Anterior cingulate cortex (tissue), 58 donors: ENCODE data around the gene RBBP8NL.

Experiments used
- DNase-seq, 58 donors: peaks; one replicate each; lab custom pipeline; 2025; lab: John Stamatoyannopoulos, UW

Gene RBBP8NL, protein sequence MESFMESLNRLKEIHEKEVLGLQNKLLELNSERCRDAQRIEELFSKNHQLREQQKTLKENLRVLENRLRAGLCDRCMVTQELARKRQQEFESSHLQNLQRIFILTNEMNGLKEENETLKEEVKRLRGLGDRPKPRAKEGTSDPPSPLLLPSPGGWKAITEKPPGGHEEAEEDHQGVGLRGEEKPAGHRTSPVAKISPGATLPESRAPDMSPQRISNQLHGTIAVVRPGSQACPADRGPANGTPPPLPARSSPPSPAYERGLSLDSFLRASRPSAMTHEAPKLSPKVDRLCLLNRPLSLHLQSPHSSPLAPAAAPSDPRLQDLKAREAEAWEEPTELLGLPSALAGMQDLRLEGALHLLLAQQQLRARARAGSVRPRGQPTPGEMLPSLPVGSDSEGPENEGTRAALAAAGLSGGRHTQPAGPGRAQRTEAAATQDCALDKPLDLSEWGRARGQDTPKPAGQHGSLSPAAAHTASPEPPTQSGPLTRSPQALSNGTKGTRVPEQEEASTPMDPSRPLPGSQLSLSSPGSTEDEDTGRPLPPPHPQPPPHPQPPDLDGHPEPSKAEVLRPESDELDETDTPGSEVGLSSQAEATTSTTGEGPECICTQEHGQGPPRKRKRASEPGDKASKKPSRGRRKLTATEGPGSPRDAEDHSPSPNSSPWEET

DNA sequence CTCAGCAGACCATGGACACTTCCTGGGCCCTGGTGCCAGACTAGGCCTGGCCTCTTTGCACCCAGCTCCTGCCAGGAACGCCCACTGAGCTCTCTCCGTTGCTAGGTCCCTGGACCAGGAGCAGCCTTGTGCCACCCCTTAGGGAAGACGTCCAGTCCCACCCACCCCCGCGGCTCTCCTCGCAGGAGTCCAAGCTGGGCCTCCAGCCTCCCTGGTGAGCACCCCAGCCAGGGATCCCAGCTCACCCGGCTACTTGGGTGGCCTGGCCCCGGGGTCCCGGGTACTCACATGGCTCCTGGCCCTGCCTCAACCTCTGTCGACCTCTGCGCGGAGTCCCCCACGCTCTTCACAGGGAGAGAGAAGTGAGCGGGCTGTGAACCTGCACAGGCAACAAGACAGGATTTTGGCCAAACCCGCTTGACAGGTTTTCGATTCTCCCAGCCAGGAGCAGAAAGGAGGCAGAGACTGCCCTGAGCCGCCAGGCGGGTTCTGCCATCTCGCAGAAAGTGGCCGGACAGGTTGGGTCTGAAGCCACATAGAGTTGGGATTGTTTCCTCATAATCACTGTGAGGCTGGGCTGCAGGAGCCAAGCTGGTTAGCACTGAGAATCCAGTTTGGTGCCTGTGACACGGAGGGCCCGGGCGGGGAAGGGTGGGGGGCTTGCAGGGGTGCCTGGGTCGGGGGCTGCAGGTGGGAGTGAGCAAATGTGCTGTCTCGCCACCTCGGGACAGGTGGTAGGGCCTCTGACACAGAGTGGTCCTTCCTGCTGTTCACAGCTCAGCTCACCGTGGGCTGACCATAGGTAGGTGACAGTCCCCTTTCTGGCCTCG is at the start of gene RBBP8NL:
TSS of gene RBBP8NL (minus strand) at position 368 of the 830 bp plus-strand sequence. CDS start 7,892 bp downstream, outside the sequence.
- no peak for DNase-seq

DNA sequence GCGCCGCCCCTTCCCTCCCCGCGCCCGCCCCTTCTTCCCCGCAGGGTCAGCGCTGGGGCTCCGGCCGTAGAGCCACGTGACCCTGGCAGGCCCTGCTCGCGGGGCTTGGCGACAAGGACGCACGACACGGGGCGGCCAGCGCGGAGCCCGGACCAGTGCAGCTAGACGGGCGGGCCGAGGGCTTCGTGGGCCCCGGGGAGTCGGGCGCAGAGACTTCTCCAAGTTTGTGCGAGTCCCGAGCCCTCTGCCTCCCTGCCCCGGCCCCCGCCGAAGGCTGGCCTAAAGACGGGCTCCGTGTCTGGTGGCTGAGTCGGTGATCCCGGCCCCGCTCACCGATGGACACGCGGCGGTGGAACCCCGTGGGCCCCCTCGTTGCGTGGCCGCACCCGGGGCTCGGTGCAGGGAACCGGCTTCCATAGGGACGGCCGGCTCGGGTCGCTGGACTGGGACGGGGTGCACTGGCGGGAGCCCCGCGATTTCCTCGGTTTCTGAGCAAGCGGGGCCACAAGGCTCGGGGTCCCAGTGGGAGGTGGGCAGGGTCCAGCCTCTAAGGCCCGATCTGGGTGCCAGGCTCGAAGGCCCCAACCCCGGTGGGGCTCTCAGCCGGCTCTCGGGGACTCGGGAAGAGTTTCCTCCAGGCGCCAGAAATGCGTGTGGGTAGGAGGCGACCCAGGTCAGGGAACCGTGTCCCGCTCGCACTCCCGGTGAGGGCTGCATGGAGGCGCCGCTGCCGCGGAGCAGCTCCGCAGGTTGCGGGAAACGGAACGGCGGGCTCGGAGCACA is 48.9 kb upstream of the RBBP8NL start:
- DNase-seq, result no peak

DNA sequence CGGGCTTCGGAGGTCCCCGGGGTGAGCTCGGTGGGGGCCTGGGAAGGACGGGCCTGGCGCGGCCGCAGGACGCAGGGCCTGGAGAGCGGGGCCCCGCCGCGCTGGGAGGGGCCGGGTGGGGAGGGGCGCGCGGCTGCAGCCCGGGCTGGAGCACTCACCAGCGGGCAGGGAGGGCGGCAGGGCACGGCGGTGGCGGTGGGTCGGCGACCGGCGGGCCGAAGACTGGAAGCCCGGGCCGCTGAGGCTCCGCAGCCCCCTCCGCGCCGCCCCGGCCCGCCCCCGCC is 48.4 kb upstream of the RBBP8NL start, which contains the start of gene GATA5:
TSS of gene GATA5 (minus strand) at position 224 of the 284 bp plus-strand sequence. CDS start 474 bp downstream, outside the sequence.
- no peak for DNase-seq

DNA sequence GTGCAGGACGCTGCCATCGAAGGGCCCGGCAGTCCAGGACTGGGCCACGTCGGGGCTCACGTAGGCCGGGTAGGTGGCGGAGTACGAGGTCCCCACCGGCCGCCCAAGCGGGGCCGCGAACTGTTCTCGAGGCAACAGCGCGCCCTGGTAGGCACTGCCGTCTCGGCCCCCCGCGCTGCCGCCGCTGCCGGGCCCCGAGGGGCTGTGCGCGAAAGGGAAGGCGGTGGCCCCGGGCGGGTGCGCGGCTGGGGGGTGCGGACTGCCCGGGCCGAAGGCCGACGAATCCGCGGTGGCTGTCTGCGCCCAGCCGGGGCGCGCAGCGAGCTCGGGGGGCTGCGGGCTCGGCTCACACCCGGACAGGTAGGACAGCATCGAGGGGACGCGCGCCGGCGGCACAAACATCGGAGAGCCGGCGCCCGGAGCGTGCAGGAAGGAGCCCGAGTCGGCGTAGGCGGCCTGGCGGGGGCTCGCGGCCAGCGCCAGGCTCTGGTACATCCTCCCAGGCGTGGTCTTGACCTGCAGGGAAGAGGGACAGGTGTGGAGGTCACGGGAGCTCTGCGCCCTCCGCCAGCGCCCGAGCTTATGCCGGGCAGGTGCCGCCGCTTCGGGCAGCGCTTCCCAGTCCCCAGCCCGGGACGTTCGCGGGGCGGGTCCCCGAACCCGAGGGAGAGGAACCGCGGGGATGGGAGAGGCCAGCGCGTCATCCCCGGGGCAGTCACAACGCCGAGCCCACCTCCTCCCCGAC is 47.9 kb upstream of the RBBP8NL start:
- no peak for DNase-seq

DNA sequence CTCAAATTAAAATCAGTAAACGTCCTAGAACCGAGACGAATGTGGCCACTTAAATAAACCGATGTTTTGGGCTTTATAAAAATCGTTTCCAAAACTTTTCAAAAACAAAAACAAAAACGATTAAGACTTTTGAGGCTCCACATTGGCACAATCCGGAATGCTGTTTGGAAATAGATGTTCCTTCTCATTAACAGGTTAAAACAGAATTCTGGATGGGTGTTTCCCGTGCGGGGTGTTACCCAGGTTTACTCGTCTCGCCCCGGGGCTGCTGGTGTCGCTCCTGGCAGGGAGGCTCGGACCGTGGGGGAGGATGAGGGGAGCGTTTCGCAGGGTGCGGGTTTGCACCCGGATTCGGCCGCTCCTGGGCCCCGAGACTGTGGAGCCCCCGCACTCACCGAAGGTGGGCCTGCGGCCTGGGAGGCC is 47.3 kb upstream of the RBBP8NL start:
- DNase-seq, result no peak

DNA sequence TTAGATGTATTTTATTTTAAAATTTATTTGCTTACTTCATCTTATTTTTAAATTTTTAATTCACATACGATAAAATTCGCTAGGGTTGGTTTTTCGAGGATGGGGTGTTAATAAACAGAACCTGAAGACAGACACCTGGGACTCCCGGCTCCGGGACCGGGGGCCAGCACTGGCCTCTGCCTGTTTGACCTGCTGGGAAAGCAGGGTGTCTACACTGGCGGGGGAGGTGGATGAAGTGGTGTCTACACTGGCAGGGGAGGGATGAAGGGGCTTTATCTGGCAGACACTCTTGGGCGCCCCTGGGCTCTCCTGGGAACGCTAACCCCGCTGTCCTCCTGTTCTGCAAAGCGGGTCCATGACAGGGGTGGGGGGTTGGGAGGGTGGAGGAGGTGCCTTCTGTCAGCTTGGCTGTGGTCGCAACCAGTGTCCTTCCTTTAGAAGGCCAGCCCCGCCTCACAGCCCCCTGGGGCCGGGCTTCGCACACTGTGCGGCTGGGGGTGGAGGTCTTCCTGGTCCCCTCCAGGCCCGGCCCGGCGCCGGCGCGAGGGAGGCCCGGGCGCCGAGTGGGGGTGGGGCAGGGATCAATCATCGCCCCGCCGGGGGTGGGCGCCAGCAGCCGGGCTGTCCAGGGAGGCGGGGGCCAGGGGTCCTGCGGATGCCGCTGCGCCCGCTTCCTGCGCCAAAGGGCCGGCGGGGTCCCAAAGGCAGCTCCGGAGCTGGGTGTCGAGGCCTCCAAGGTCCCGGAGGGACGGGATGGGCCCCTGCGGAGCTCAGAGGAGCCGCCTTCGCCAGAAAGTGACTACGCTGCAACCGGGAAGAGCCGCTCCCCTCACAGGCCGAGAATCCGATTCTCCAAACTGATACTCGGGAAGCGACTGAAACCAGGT is 46.6 kb upstream of the RBBP8NL start:
- DNase-seq, result no peak

DNA sequence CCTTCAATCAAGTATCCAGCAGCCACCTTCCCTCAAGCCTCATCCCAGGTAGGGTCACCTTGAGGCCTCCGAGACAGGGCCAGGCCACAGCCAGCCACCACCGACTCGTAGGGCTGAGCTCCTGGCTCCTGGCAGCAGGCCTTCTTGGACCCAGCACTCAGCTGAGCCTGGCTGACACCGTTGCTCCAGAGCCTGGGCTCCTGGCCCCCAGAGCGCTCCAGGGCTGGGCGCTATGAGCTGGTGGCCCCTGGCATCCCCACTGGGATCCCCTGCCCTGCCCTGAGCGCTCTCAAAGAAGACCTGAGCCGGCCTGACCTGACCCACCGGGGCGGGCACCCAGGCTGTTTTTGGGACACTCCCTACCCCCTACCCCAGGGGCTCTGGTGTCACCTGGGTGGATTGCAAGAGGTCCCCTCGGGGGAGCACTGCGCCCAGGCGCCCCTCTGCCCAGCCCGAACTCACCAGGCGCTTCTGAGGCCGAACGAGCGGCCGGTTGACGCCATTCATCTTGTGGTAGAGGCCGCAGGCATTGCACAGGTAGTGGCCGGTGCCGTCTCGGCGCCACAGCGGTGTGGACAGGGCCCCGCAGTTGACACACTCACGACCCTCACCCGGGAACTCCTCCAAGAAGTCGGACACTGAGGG is 45.7 kb upstream of the RBBP8NL start:
- DNase-seq, result no peak

DNA sequence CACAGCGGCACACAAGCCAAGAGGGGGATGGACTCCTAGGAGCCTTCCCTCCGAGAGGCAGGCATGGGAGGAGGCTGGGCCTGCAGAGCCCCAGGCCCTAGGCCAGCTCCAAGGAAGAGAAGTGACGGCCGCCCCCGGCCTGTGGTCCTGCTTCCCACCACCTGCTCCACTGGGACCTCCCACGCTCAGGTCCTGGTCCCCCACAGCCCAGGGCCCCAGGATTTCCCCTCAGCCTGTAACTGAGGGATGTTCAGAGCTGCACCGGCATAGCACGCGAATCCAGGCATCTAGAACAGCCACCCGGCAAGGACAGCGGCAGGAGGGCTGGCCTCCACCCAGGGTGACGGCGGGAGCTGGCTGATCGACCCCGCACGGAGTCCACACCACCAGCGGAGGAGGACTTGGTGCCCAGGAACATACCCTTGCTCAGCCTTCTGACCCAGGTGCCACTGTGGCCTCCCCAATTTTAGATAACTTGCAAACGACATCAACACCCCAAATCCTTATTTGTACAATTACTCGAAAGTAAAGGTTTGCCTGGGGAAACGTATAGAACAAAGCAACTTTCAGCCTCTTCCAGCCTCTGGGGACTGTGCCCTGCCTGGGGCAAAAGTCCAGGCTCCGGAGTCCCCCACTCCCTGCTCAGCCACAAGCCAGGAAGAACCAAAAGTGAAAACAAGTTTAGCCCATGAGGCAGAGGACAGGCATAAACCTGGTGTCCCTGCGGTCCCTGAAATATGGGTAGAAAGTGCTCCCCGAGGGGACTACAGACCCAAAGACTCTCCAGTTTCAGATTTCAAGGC is 45.0 kb upstream of the RBBP8NL start:
- no peak for DNase-seq

DNA sequence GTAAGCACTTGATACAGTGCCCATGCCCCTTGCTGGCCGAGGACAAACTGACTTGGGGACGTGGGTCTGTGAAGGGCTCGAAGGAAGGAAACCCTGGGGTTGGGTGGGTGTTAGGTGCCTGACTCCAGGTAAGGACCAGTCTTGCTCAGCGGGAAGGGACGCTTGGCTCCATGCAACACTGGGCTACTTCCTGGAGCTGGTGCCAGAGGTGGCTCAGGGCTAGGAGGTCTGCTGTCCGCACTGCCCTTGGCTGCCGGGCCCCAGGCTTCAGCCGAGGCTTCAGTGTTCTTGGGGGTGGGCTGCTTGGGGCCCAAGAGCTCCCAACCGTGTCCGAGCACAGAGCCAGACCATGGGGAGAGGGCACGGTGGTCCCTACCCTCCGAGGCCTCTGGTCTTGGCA is 43.1 kb upstream of the RBBP8NL start:
- DNase-seq, result no peak

DNA sequence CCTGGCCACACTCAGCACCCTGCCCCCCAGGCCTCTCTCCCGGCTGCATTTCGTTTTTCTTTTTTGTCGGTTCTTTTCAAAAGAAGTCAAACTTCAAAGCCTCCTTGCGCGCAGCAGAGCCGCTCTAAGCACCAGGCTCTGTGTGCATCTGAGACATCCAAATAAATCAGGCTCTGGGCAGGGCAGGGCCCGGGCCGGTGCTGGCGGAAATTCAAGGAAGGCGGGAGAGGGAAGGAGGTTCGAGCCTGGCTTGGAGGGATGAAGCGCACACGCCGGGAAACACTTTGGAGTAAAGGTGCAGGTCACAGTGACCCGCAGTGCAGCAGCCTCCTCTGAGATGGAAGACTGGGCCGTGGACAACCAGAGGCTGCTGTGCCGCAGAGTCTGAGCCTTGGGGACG is 42.7 kb upstream of the RBBP8NL start:
- no peak for DNase-seq

DNA sequence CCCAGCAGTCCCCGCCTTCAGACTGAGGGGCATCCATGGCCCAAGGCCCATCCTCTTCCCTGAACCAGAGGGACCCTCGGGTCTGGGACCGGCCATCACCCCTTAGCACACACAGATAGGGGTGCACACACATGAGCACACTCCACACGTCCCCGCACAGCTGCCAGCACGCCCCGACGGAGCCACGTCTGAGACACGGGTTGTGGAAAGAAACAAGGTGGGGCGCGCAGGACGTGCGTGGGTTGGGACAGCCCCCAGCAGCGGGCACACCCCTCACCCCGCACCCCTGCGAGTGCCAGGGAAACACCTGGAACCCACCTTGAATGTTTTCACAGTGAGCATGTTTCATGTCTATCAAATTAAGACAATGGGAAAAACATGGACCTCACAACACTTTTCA is 42.0 kb upstream of the RBBP8NL start:
- DNase-seq, result no peak

DNA sequence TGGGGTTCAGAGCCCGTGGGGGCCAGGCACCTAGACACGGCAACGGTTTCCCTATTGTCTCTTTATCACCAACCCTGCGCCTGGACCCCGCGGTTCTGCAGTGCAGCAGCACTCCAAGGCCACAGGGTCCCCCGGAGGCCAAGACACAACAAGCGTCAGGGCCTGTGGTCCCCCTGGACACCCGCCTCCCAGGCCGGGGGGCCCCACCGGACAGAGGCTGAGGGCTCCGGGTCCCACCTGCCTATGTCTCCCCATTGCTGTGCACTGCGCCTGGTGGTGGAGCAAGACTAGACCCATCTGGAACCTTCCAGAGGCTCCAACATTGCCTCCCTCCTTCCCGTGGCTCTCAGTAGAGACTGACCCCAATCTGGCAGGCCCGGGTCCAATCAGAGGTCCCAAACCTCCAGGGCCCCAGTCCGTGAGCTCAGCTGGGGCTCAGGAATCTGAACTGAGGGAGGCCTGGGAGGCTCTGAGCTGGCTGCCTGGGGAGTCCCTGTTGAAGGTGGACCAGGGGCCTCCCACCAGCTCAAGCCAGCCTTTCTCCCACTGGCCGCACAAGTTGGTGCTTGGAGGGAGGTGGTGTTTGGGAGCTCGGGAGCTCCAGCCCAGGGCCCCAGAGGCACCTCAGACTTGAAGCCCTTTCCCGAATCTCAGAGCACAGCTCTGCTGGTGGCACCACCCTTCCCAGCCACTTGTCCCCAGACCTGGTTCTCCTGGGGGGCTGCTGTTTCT is 39.6 kb upstream of the RBBP8NL start:
- DNase-seq, result no peak

DNA sequence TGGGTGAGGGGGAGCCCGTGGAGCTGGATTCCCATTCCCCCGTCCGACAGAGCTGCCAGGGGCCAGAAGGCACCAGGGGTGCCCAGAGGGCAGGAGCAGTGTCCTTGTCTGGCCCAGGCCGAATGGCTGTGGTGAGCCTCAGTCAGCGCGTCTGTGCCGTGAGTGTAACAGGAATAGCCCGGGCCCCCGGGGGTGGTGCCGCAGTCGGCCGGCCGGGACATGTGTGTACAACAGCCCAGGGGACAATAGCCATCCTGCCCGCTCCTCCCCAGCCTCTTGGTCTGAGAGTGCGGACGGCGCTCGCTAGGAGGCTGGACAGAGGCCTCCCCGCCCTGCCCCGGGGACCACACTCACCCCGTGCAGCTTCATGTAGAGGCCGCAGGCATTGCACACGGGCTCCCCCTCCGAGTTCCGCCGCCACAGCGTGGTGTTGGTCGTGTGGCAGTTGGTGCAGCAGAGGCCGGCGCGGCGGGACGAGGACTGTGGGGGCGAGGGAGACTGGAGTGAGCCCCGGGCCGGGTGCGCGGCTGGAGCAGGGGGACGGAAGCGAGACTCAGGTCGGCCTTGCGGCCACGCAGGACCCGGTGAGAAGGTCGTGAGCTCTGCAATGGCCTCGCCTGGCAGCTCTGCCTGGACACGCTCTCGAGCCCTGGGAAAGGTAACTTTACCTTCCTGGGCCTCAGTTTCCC is 38.9 kb upstream of the RBBP8NL start:
- DNase-seq, result no peak

DNA sequence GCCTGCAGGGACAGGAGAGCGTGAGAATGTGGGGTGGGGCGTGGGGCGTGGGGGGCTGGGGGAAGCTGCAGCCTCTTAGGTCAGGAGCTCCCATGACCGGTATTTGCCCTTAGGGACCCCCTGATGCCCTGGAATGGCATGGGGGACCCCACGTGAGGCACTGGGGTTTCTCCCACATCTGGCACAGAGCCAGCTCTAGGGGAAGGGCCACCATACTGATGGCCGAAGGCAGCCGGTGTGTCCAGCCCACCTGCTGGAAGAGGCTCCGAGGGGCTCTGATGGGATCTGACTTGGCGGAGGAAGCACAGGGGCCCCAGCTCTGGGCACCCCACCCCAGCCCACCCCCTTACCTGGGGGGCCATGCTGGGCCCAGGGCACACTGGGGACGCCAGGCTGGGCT is 37.7 kb upstream of the RBBP8NL start:
- no peak for DNase-seq

DNA sequence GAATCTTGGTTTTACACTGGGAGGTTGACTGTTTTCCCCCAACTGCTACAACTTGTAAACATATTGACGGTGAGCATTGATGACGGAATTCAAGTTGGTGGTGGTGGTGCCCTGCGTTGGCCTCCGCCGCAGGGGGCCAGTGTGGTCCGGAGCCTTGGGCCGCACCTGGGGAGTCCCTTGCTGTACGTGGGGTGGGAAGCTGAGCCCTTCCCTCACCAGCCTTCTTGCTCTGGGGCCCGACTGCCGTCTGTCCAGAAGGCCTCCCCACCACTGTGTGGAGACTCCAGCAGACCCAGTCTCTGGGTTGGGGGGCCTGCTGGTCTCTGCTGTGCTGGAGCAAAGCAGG is 37.1 kb upstream of the RBBP8NL start:
- no peak for DNase-seq
